AG09319 (cell line): ENCODE results near the gene CSNK1E.
A peak's percentile ranks its signal among the peaks of the same experiment; 100 is the strongest.
"Not testable (repeated sequence)": the region's sequence is repeated elsewhere in the genome, so short reads cannot be mapped to it uniquely, and the experiment has no call there.

Experiments
- DNase-seq: peaks from one replicate; pipeline ENCODE4 v3.0.0-alpha.2; 2010; ENCODE audit warnings: low read depth; ENCODE audit errors: extremely low read depth
- TF ChIP-seq, protein P1 (sequence below): IDR thresholded peaks from 2 replicates; pipeline ENCODE4 v1.5.1; 2011; ENCODE audit warnings: low read depth, mild to moderate bottlenecking, inconsistent platforms, low read length, moderate library complexity

CSNK1E gene

DNA sequence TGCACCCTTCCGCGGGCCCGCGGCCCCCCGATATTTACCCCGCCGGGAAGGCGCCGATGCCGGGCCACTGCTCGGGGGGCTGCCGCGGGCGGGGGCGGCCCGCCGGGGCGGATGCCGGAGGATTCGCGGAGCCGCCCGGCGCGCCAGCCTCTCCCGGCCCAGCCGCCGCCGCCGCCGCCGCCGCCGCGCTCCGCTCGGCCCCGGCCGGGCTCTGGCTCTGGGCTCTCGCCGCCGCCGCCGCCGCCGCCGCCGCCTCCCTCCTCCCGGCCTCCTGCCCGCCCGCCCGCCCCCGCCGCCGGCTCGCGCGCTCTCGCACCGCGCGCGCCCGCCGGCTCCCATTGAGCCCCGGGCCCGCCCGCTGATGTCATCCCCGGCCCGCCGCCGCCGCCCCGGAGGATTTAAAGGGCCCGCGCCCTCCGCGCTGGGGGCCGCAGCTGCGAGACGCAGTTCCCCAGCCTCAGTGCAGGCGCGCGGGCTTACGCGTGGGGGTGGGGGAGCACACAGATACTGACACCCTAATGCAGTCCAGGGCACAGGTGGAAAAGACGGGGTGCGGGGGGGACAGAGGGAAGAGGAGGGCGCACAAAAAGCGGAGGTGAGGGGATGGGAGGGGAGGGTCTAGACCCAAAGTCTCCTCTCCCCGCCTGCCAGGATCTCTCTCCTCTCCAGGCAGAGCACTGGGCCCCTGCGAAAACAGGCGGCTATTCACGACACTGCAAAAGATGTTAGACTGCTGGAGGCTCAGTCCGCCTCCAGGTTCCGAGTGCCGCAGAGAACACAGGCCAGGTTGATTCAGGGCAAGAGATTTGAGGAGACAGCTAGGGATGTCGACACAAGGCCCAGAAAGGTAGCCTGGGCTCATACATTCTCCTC, at the start of gene CSNK1E:
CSNK1E (minus strand) TSS at position 312 of the 873 bp plus-strand sequence. CDS start 3,276 bp downstream, outside the sequence.
- no peak for DNase-seq
- TF ChIP-seq, protein P1, sequence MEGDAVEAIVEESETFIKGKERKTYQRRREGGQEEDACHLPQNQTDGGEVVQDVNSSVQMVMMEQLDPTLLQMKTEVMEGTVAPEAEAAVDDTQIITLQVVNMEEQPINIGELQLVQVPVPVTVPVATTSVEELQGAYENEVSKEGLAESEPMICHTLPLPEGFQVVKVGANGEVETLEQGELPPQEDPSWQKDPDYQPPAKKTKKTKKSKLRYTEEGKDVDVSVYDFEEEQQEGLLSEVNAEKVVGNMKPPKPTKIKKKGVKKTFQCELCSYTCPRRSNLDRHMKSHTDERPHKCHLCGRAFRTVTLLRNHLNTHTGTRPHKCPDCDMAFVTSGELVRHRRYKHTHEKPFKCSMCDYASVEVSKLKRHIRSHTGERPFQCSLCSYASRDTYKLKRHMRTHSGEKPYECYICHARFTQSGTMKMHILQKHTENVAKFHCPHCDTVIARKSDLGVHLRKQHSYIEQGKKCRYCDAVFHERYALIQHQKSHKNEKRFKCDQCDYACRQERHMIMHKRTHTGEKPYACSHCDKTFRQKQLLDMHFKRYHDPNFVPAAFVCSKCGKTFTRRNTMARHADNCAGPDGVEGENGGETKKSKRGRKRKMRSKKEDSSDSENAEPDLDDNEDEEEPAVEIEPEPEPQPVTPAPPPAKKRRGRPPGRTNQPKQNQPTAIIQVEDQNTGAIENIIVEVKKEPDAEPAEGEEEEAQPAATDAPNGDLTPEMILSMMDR: no peak

DNA sequence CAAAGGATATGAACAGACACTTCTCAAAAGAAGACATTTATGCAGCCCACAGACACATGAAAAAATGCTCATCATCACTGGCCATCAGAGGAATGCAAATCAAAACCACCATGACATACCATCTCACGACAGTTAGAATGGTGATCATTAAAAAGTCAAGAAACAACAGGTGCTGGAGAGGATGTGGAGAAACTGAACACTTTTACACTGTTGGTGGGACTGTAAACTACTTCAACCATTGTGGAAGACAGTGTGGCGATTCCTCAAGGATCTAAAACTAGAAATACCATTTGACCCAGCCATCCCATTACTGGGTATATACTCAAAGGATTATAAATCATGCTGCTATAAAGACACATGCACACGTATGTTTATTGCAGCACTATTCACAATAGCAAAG, 48.6 kb upstream of the CSNK1E start:
- not testable (repeated sequence) for DNase-seq

DNA sequence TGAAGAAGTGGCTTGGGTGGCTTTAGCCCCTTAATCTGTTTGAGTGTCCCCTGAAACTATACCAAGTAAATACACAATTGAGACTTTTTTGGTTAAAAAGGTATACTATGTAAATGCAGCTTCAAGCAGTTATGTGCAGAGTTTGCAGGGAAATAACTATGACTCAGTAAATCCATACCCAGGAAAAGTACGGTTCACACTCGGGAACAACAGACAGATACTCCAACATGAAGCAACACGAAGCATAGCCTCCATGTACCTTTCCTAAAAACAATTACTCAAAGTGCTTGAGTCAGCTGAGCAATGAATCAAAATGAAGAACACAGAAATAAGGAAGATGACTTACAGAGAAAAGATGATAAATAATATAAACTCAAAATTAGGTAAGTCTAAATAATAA, 47.9 kb upstream of the CSNK1E start:
- DNase-seq: not testable (repeated sequence)

DNA sequence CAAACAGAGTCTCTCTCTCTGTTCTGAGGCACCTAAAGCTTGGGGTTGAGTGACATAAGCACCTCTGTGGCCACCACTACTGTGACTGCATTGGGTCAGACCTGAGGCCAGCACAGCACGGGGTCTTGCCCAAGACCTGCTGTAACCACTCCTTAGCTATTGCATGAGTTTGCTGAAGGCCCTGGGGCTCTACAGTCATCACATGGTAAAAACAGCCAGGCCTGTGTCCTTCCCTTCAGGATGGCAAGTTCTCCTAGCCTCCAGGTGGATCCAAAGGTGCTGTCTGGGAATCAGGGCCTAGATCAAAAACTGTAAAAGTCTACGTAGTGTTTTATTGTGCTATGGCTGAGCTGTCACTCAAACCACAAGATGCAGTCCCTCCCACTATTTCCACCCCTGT, 43.3 kb upstream of the CSNK1E start:
- DNase-seq: not testable (repeated sequence)

DNA sequence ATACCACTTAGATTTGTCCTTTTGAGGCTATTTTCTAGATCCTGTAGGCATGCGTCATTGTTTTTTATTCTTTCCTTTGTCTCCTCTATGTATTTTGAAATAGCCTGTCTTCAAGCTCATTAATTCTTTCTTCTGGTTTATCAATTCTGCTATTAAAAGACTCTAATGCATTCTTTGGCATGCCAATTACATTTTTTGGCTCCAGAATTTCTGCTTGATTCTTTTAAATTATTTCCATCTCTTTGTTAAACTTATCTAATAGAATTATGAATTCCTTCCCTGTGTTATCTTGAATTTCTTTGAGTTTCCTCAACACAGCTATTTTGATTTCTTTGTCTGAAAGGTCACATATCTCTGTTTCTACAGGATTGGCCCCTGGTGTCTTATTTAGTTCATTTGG, 42.6 kb upstream of the CSNK1E start:
- not testable (repeated sequence) for DNase-seq

DNA sequence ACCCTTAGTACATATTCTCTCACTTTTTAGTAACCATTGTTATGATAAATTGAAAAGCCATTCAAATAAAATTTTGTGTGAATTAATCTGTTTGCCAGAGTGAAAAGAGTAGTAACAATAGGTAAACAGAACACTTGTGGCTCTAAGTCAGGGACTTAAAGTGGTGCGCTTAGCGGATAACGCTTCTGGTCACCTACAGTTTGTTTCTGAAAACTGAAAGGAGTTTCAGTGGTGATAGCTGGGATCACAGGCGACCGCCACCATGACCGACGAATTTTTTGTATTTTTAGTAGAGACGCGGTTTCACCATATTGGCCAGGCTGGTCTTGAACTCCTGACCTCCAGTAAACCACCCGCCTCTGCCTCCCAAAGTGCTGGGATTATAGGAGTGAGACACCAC, 40.7 kb upstream of the CSNK1E start:
- DNase-seq: not testable (repeated sequence)

DNA sequence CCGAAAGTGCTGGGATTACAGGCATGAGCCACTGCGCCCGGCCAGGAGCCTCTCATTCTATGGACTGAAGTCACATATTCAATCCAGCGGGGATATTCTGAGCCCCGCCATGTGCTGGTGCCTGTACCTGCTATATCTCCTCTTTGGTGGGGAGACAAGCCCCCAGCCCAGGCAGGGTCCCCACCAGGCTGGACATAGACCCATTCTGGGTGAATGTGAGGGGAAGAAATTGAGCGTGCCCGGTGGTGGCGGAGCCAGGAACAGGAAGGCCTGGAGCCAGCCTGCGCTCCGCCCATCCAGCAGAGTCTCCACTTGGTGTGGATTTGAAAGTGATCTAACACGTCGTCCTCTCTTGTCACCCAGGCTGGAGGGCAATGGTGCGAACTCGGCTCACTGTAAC, 38.0 kb upstream of the CSNK1E start:
- no peak for DNase-seq
- TF ChIP-seq, protein P1: no peak

DNA sequence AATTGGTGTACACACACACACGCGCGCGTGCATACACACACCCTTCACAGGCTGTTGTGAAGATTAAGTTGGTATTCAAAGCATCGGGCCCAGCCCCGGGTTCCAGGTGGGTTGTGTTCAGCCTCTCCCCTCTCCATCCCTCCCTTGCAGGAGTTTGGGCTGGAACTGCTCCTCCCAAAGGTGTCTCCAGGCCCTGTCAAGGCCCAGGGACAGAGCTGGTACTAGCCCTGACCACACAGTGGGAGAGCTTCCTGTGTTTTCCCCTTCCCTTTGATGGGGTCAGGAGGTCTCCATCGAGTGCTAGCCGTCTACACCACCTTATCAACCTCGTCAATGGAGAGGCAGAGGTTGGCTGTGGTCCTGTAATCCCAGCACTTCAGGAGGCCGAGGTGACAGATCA, 36.5 kb upstream of the CSNK1E start:
- TF ChIP-seq, protein P1: no peak
- no peak for DNase-seq

DNA sequence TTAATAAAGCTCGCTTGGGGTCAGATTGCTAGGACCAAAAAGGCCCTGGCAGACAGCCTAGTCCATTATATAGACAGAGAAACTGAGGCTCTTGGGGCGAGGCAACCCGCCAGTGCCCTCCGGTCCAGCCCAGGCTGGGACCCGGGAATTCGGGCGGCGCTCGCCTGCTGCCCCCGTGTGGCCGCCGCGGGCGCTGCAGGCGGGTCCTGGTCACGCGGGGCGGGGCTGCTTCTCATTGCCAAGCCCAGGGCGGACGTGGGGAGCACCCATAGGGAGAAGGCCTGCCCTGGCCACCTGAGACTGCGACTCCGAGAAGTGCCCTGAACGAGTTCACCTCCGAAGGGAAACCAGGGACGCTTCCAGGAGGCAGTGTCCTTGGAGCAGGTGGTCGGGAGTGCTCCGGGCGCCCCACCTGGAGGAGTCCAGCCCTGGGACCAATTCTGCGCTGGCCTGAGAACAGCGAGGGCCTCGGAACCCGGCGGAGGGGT, 36.0 kb upstream of the CSNK1E start:
- TF ChIP-seq, protein P1: peak; percentile 66
- DNase-seq: peak; percentile 10

DNA sequence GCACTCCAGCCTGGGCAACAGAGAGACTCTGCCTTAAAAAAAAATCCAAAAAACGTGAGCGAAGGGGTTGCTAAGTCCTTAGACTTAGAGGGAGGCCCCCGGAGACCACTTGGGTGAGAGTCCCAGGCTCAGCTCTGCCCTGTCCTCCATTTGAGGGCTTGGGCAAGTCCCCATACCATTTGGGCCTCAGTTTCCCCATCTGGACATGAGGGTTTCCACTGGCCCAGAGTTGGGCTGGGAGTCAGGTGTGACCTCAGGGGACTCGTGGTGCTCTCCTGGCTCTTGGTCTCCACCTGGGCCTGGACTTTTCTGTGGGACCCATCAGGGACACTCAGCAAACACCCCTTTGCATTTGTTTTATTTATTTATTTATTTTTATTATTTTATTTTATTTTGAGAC, 35.2 kb upstream of the CSNK1E start:
- TF ChIP-seq, protein P1: no peak
- no peak for DNase-seq
